Upper lobe of left lung (tissue), 4 donors: ENCODE results near the gene ERFL.

Experiments
- CTCF ChIP-seq, 6 experiments: fragments of 450-650 bp in 4 of 6; fragments of 200-600 bp in 2 of 6; sonication (generic) in 2 of 6; IDR thresholded peaks; one replicate each; pipeline ENCODE4 v1.5.1; 2016 to 2019; ENCODE audit warnings: antibody characterized with exemption in 6 of 6
- POLR2A ChIP-seq, 4 donors: fragments of 450-650 bp; IDR thresholded peaks; one replicate each; pipeline ENCODE4 v1.5.1; 2016 to 2017; ENCODE audit warnings: antibody characterized with exemption in 4 of 4, mild to moderate bottlenecking in 2 of 4
- POLR2AphosphoS5 ChIP-seq, 2 donors: sonication (generic); formaldehyde crosslinking; IDR thresholded peaks; one replicate each; pipeline ENCODE4 v1.5.1; 2017; ENCODE audit warnings: antibody characterized with exemption in 2 of 2

GRCh38 chr19:41890936-41891335 is 37.3 kb downstream of the ERFL start:
- no peak for TF ChIP-seq POLR2A (IDR thresholded peaks at IDR 0.05)
- TF ChIP-seq CTCF (IDR thresholded peaks at IDR 0.05) = no peak
- no peak for TF ChIP-seq POLR2AphosphoS5 (IDR thresholded peaks at IDR 0.05)
